ENCODE results near the gene PPP2R1A.

Gene PPP2R1A

DNA sequence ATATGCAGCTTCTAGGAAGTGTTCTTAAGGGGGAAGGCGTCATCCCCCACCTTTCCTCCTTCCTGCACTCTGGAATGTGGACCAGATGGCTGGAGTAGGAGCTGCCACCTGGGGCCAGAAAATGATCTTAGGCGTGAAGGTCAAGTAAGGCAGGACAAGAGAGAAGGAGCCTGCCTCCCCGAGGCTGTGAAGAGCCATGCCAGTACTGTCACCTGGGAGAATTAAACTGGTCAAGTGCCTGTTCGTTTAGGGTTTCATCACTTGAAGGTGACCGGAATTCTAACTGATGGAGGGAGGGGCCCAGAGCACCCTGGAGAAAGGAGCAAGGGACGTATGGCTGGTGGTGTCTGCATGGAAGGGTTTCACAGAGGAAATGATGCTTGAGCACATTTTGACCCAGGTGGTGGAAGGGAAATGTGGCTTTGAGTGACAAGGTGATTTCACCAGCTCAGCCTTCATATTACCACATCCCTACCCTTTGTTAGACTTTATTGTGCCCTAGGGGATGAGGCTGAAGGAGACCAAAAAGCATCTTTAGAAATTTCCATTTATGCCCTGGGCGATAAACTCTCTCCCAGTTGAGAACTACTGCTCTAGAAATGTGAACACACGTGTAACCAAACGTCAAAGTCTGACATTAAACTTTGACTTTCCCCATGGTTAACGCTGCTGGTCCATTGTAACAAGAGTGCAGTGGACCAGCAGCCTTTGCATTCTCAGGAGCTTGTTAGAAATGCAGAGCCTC is 37.5 kb downstream of the PPP2R1A start:
- no peak for DNase-seq (ENCODE audit: low read depth)
- no peak overlapping the region for H3K4me3 ChIP-seq (ENCODE audit: low read length)
- TF ChIP-seq, protein P1, sequence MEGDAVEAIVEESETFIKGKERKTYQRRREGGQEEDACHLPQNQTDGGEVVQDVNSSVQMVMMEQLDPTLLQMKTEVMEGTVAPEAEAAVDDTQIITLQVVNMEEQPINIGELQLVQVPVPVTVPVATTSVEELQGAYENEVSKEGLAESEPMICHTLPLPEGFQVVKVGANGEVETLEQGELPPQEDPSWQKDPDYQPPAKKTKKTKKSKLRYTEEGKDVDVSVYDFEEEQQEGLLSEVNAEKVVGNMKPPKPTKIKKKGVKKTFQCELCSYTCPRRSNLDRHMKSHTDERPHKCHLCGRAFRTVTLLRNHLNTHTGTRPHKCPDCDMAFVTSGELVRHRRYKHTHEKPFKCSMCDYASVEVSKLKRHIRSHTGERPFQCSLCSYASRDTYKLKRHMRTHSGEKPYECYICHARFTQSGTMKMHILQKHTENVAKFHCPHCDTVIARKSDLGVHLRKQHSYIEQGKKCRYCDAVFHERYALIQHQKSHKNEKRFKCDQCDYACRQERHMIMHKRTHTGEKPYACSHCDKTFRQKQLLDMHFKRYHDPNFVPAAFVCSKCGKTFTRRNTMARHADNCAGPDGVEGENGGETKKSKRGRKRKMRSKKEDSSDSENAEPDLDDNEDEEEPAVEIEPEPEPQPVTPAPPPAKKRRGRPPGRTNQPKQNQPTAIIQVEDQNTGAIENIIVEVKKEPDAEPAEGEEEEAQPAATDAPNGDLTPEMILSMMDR (IDR thresholded peaks at IDR 0.05; ENCODE audit: insufficient read depth, low read depth, low read length, missing control alignments): no peak

DNA sequence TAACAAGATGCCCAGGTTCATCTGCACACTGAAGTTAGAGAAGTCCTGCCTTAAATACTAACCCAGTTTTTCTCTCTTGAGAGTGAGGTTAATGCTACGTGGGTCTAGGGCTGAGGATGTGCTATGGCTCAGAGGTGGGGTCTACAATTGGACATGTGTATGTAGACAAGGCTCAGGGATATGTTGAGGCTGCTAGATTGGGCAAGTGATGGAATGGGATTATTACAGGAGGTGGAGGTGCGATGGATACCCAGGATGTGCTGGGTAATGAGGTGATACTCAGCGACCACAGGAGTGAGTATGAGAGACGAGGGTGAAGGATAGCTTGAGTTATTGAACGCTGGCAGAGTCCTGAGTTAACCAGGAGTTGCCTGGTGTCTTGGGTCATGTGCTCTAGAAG is 38.1 kb downstream of the PPP2R1A start:
- TF ChIP-seq, protein P1 (IDR thresholded peaks at IDR 0.05; ENCODE audit: insufficient read depth, low read depth, low read length, missing control alignments): no peak
- H3K4me3 ChIP-seq (ENCODE audit: low read length): no peak overlapping the region
- DNase-seq (ENCODE audit: low read depth): no peak

DNA sequence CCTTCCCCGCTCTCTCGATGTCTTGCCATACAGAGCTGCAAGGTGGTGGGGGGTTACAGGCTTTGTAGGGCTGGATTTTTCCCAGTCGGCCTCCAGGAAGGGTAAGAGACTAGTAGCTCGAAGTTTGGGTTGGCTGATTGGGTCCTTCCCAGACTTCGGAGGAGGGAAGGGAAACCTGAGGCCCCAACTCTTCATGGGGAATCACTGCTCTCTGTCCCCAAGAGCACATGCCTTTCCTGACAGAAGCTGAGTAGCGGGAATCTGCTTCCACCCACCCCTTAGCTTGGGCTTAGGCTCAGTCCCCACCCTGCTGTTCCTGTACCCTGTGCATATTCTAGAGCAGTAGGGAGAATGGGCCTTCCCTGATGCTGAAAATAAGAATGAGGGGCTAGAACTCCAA is 39.7 kb downstream of the PPP2R1A start:
- TF ChIP-seq, protein P1 (IDR thresholded peaks at IDR 0.05; ENCODE audit: insufficient read depth, low read depth, low read length, missing control alignments): no peak
- DNase-seq (ENCODE audit: low read depth): no peak

DNA sequence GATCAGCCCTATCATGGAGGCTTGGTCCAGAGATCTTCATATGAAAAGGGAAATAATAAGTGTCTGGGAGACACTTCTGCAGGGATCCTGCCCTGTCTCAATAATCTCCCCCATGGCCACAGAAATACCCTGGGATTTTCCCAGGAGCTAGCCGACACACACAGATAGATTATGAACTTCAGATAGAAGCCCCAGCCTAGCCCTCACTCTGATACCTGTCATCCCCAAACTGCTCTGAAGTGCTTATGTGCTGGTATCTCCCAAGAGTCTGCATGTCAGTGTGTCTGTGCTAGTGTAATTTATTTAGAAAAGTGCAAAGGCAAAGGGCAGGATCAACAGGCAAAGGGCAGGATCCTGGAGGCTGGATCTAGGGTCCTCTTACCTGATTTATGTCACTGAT is 40.8 kb downstream of the PPP2R1A start:
- TF ChIP-seq, protein P1 (IDR thresholded peaks at IDR 0.05; ENCODE audit: insufficient read depth, low read depth, low read length, missing control alignments): no peak
- H3K4me3 ChIP-seq (ENCODE audit: low read length): no peak overlapping the region
- DNase-seq (ENCODE audit: low read depth): no peak

More for the DNA sequence above, 39.7 kb downstream of the PPP2R1A start:
- H3K4me3 ChIP-seq (ENCODE audit: low read length): no peak overlapping the region

DNA sequence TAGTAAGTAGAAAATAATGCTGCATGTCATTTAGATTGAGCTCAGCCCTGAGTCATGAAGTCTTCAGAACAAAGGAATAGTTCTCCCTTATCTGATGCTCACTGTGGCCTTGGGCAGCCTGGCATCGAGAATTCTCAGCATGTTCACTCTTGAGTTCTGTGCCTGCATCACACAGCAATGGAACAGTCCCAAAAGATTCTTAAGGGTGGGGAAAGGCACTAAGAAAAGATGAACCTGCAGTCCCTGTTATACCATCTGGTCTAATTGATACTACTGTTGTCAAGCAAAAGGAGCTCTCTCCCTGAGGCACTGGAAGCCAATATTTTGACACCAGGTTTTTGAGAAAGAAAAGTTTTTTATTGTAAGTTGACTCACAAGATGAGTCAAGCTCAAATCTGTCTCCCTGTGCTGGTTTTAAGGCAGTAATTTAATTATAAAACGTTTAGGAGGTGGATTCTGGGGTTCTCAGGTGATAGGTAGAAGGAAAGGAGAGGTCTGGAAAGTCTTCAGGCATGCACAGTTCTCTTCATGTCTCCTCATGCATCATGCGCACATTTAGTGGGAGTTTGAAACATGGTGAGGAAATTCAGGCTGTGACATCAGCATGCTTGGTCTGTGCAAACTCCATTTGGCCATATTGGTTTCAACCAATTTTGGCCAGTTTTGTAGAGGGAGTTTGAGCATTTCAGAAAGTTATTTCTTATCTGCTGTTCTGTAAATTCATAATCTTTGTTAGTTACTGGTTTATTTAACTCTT is 41.5 kb downstream of the PPP2R1A start:
- H3K4me3 ChIP-seq (ENCODE audit: low read length): no peak overlapping the region
- TF ChIP-seq, protein P1 (IDR thresholded peaks at IDR 0.05; ENCODE audit: insufficient read depth, low read depth, low read length, missing control alignments): no peak
- peak; percentile 54 for DNase-seq (ENCODE audit: low read depth)

DNA sequence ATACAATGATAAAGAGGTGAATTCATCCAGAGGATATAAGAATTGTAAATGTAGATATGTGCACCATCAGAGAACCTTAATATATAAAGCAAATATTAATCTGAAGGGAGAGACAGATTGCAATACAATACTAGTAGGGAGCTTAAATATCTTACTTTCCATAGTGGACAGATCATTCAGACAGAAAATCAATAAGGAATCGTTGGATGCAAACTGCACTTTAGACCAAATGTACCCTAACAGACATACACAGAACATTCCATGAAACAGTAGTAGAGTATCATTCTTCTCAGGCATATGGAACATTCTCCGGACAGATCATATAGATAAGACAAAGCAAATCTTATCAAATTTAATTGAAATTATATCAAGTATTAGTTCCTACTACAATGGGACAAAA is 44.6 kb downstream of the PPP2R1A start:
- DNase-seq (ENCODE audit: low read depth): no peak
- TF ChIP-seq, protein P1 (IDR thresholded peaks at IDR 0.05; ENCODE audit: insufficient read depth, low read depth, low read length, missing control alignments): no peak

More for the DNA sequence above, 44.6 kb downstream of the PPP2R1A start:
- H3K4me3 ChIP-seq (ENCODE audit: low read length): no peak overlapping the region
